HL-60 (cell line): ENCODE data around the gene MORC3.

Source experiments
- DNase-seq, 2 experiments: peaks; one replicate each; pipeline ENCODE4 v3.0.0-alpha.2; 2010 to 2020; ENCODE audit warnings: low read depth in 1 of 2, low spot score in 1 of 2
- H3K27ac ChIP-seq: fragments of 250-450 bp; sonication (Bioruptor Pico); replicated peaks from 2 replicates; pipeline ENCODE4 v1.5.1; 2020; ENCODE audit warnings: mild to moderate bottlenecking, moderate library complexity
- H3K27me3 ChIP-seq: fragments of 250-450 bp; sonication (Bioruptor Pico); 2 replicates; pipeline ENCODE4 v1.5.1; 2021; ENCODE audit warnings: mild to moderate bottlenecking, moderate library complexity; ENCODE audit not compliant: insufficient read depth, poor library complexity, severe bottlenecking
- H3K4me3 ChIP-seq: replicated peaks from 2 replicates; pipeline ENCODE4 v1.5.1; 2011; ENCODE audit warnings: mild to moderate bottlenecking, control low read depth, low read length; ENCODE audit not compliant: insufficient read depth
- CTCF ChIP-seq: IDR thresholded peaks from one replicate; pipeline ENCODE4 v1.5.1; 2011; ENCODE audit warnings: low read length, control low read depth, inconsistent platforms; ENCODE audit not compliant: insufficient read depth
- GABPA ChIP-seq: IDR thresholded peaks from 2 replicates; pipeline ENCODE4 v1.6.1; 2012; ENCODE audit warnings: low read depth
- POLR2AphosphoS5 ChIP-seq: IDR thresholded peaks from 2 replicates; pipeline ENCODE4 v1.6.1; 2012; ENCODE audit warnings: low read depth
- REST ChIP-seq: IDR thresholded peaks from 2 replicates; pipeline ENCODE4 v1.6.1; 2012; ENCODE audit warnings: low read depth; ENCODE audit not compliant: insufficient replicate concordance
- SPI1 ChIP-seq: IDR thresholded peaks from 2 replicates; pipeline ENCODE4 v1.6.1; 2012; ENCODE audit warnings: low read depth, mild to moderate bottlenecking, borderline replicate concordance

MORC3 gene

GRCh38 chr21:36355868-36356267 is 35.9 kb downstream of the MORC3 start:
- Histone ChIP-seq H3K4me3 (no peak overlapping the region), H3K27ac (no peak overlapping the region), H3K27me3 (no peaks in the 10 kb centered on the region)
- no peak for DNase-seq
- no peak for TF ChIP-seq REST
- TF ChIP-seq POLR2AphosphoS5 = no peak
- TF ChIP-seq GABPA = no peak
- TF ChIP-seq CTCF = no peak
- no peak for TF ChIP-seq SPI1

DNA sequence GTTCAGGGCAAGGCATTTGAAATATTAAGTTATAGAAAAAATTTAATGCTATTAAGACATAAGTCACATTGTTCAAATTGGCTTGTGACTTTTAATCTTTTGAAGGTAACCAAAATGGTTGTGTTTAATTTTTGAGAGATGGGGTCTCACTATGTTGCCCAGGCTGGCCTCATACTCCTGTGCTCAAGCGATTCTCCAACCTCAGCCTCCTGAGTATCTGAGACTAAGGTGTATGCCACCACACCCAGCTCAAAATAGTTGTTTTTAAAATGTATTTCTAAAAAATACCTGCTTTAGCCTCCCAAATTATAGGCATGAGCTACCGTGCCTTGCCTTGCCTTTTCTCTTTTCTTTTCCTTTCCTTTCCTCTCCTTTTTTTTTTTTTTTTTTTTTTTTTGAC is 39.2 kb downstream of the MORC3 start:
- Histone ChIP-seq H3K27ac (no peak overlapping the region), H3K4me3 (no peak overlapping the region), H3K27me3 (no peaks in the 10 kb centered on the region)
- no peak for TF ChIP-seq POLR2AphosphoS5
- no peak for TF ChIP-seq REST
- no peak for TF ChIP-seq SPI1
- no peak for TF ChIP-seq CTCF
- TF ChIP-seq GABPA = no peak
- no peak for DNase-seq

DNA sequence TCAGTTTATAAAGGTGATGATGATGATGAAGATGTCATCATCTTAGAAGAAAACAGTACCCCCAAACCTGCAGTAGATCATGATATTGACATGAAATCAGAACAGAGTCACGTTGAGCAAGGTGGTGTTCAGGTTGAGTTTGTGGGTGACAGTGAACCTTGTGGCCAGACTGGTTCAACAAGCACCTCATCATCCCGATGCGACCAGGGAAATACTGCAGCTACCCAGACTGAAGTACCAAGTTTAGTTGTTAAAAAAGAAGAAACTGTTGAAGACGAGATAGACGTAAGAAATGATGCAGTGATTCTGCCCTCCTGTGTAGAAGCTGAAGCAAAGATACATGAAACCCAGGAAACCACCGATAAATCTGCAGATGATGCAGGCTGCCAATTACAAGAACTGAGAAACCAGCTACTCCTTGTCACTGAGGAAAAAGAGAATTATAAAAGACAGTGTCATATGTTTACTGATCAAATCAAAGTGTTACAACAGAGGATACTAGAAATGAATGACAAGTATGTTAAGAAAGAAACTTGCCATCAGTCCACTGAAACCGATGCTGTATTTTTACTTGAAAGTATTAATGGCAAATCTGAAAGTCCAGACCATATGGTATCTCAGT is 49.2 kb downstream of the MORC3 start:
- no peak for DNase-seq
- TF ChIP-seq GABPA = no peak
- TF ChIP-seq SPI1 = no peak
- TF ChIP-seq CTCF = no peak
- TF ChIP-seq POLR2AphosphoS5 = no peak
- TF ChIP-seq REST = no peak

More for the DNA sequence above, 49.2 kb downstream of the MORC3 start:
- Histone ChIP-seq H3K4me3 (no peak overlapping the region), H3K27me3 (no peaks in the 10 kb centered on the region), H3K27ac (no peak overlapping the region)
